WERI-Rb-1 (cell line): ENCODE data around the gene FDX1.
"Not testable (repeated sequence)": the region's sequence is repeated elsewhere in the genome, so short reads cannot be mapped to it uniquely, and the experiment has no call there.

ENCODE experiments used
- DNase-seq: peaks from one replicate; pipeline ENCODE4 v3.0.0-alpha.2; 2020
- H3K27ac ChIP-seq: fragments of 250-450 bp; sonication (Bioruptor Pico); 2 replicates; pipeline ENCODE4 v1.5.1; 2020; ENCODE audit warnings: mild to moderate bottlenecking, moderate library complexity
- H3K27me3 ChIP-seq: fragments of 250-450 bp; sonication (Bioruptor Pico); 2 replicates; pipeline ENCODE4 v1.5.1; 2021; ENCODE audit warnings: mild to moderate bottlenecking, low read depth, moderate library complexity; ENCODE audit not compliant: insufficient read depth, severe bottlenecking
- H3K36me3 ChIP-seq: fragments of 250-450 bp; sonication (Bioruptor Pico); 2 replicates; pipeline ENCODE4 v1.5.1; 2020; ENCODE audit warnings: mild to moderate bottlenecking, moderate library complexity
- H3K4me3 ChIP-seq: 2 replicates; pipeline ENCODE4 v1.5.1; 2011; ENCODE audit warnings: low read depth, mild to moderate bottlenecking, control low read depth, low read length
- H3K9me3 ChIP-seq: fragments of 250-450 bp; sonication (Bioruptor Pico); 2 replicates; pipeline ENCODE4 v1.5.1; 2021; ENCODE audit warnings: mild to moderate bottlenecking, moderate library complexity; ENCODE audit not compliant: severe bottlenecking
- CTCF ChIP-seq: IDR thresholded peaks from 2 replicates; pipeline ENCODE4 v1.5.1; 2011; ENCODE audit warnings: low read depth, mild to moderate bottlenecking, control low read depth, inconsistent platforms, low read length

The FDX1 gene

GRCh38 chr11:110429731-110430266 lies at the start of gene FDX1:
Gene FDX1, plus strand, starts transcription at chr11:110429948. Its CDS starts 173 bp downstream, at chr11:110430121.
- Histone ChIP-seq H3K27ac (peak within 1 kb of the TSS; percentile 81), H3K9me3 (no peaks in the 10 kb centered on the region), H3K27me3 (no peaks in the 10 kb centered on the region), H3K4me3 (peak within 1 kb of the TSS; percentile 81), H3K36me3 (no peaks in the 10 kb centered on the region)
- peak; percentile 91 for DNase-seq
- peak; percentile 59 for TF ChIP-seq CTCF

GRCh38 chr11:110380836-110381622 lies 48.7 kb upstream of the FDX1 start:
- H3K9me3 ChIP-seq = peaks cover 4% of the 10 kb centered on the region
- DNase-seq = no peak
- H3K4me3 ChIP-seq = no peak overlapping the region
- TF ChIP-seq CTCF = no peak
- no peaks in the 10 kb centered on the region for H3K36me3 ChIP-seq
- H3K27ac ChIP-seq = no peak overlapping the region
- H3K27me3 ChIP-seq = no peaks in the 10 kb centered on the region

- H3K36me3 ChIP-seq, H3K27ac ChIP-seq, H3K4me3 ChIP-seq, DNase-seq, H3K27me3 ChIP-seq, H3K9me3 ChIP-seq: not testable (repeated sequence)
Observed at GRCh38 chr11:110388231-110388630, 41.5 kb upstream of the FDX1 start.

GRCh38 chr11:110389965-110390364 lies 39.8 kb upstream of the FDX1 start:
- H3K36me3 ChIP-seq = no peaks in the 10 kb centered on the region
- H3K4me3 ChIP-seq = no peak overlapping the region
- H3K27me3 ChIP-seq = no peaks in the 10 kb centered on the region
- TF ChIP-seq CTCF = no peak
- no peaks in the 10 kb centered on the region for H3K9me3 ChIP-seq
- H3K27ac ChIP-seq = no peak overlapping the region
- DNase-seq = no peak

- H3K4me3 ChIP-seq = no peak overlapping the region
- H3K36me3 ChIP-seq = no peaks in the 10 kb centered on the region
- peaks cover 2% of the 10 kb centered on the region for H3K9me3 ChIP-seq
- H3K27ac ChIP-seq = no peak overlapping the region
- no peak for DNase-seq
- no peak for TF ChIP-seq CTCF
- H3K27me3 ChIP-seq = no peaks in the 10 kb centered on the region
Observed at GRCh38 chr11:110392056-110392455, 37.7 kb upstream of the FDX1 start.

GRCh38 chr11:110397668-110398286 lies 32.0 kb upstream of the FDX1 start:
- not testable (repeated sequence) for H3K27me3 ChIP-seq, H3K36me3 ChIP-seq, H3K27ac ChIP-seq, H3K4me3 ChIP-seq, H3K9me3 ChIP-seq
- peak; percentile 20 for DNase-seq

GRCh38 chr11:110403585-110403984 lies 26.2 kb upstream of the FDX1 start:
- H3K4me3 ChIP-seq, H3K27me3 ChIP-seq, DNase-seq, H3K27ac ChIP-seq, H3K9me3 ChIP-seq, H3K36me3 ChIP-seq: not testable (repeated sequence)

GRCh38 chr11:110405636-110406035 lies 24.1 kb upstream of the FDX1 start:
- not testable (repeated sequence) for H3K4me3 ChIP-seq, H3K36me3 ChIP-seq, H3K27ac ChIP-seq, H3K9me3 ChIP-seq, H3K27me3 ChIP-seq, DNase-seq
